Measurements from ENCODE around the gene C8B. TPM values are rescaled to one million over a fixed set of nuclear protein-coding genes. Genes with fewer than 3 reads are reported as not detected.

The C8B gene
- total RNA-seq, result not detected in 2 replicates

DNA sequence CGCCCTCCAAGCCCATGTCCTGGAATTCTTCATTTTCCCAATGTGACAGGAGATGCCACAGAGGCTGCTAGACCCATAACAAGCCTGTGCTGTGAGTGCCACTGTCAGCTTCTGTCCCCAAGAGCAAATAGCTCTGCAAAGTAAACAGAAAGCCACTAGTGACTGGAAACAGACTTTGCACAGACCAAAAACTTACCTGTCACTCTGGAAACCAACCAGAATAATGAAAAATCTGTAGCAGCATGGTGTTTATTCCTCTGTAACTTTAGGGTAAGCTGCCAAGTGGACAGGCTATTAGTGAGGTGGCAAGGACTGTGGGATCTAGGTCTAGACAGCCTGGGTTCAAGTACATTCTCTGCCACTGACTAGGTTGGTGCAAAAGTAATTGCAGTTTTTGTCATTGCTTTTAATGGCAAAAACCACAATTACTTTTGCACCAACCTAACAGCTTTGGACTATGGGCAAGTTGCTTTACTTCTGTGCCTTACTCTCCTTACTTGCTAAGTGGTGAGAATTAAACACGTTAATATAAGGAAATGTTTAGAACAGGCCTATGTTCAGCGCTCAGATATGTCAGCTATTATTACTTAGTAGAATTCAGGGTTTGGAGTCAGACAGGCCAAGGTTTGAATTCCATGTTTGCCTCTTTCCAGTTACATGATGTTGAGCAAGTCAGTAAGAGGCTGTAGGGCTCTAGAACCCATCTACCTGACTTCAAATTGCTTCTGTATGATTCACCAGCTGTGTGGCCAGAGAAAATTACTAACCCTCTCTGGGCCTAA lies at the start of gene C8B:
Gene C8B (minus strand): TSS at position 100 of the 782 bp plus-strand sequence. CDS start 67 bp downstream, at position 33.
- DNase-seq (ENCODE audit: low read depth), result no peak

DNA sequence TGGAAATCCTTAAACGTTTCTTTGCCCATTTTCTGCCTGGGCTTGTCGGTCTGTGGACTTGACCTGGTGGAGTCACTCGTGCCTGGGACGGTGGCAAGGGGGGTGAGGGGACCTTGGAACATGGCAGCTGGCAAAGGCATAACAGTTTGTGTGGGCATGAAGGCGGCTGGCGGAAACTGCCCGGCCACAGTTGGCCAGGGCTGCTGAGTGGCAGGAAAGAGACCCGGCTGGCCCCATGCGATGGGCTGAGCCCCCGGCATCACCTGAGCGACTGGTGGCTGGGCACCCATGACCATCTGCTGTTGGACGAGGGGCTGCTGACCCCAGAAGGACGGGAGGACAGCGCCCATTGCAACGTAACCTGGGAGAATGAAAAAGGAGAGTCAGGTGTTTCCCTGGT lies 49.3 kb upstream of the C8B start:
- no peak for DNase-seq (ENCODE audit: low read depth)

DNA sequence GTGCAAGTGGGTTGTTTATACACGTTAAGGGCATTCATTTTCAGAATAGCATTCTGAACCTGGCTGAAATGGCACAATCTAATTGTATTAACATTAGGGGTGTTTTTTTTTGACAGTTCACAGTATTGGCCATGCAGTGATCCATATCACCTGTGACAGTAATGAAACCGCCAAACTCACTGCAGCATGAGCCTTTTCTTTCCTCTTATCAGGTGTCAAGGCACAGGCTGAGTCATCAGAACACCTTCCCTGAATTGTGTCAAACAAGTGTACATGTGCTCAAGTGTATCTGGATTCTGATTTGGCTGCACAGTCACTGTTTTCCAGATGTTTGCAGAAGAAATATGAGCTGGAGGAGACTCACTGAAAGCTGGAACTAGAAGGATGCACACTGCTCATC lies 47.7 kb upstream of the C8B start:
- DNase-seq (ENCODE audit: low read depth), result peak; percentile 5

DNA sequence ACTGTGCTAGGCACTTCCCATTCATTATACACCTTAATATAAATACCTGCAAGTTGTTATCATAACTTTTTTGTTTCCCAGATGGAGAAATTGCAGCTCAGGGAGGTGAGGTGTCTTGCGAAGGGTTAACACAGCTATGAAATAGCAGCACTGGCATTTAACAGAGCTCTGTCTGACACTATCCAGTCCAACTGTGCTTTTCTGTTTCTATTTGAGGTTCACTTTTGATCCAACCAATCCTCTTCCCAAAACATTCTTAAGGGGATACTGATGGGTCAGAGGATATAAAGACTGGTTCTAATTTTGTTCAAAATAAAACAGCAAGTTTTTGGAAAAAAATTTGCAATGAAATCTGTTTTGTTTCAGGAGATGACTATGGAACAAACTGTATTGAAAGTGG lies 46.5 kb upstream of the C8B start:
- no peak for DNase-seq (ENCODE audit: low read depth)

DNA sequence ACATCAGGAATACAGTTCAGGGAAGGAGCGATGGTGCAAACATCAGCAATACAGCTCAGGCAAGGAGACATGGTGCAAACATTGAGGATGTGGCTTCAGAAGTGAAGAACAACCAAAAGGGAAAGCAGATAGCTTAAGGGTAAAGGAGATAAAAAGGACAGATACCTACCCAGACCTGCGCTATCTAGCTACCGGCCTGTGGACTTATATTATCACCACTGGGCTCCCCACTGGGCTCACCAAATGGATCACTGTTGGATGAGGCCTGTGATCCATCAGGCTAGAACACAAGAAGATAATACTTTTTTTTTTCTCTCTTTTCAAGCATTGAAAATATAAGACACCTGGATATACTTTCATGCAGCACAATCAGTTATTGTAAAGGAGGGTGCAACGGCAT lies 44.7 kb upstream of the C8B start:
- DNase-seq (ENCODE audit: low read depth), result no peak

DNA sequence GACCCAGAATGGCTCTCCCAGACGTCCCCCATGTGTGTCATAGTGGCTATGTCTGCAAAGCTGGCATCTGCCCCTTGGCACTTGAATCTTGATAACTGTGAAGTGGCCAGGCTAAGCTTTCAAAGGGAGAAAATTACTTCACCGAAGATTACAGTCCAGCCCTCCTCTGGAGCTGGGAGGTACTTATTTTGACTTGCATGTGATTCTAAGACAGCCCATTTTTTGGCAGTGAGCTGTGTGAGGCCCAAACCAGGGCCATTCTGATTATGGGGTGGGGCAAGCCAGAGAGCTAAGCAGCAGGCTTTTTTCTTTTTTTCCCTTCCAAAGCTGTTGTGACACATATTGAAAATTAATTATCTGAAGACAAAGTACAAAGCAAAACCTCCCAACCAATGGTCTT lies 42.1 kb upstream of the C8B start:
- no peak for DNase-seq (ENCODE audit: low read depth)

DNA sequence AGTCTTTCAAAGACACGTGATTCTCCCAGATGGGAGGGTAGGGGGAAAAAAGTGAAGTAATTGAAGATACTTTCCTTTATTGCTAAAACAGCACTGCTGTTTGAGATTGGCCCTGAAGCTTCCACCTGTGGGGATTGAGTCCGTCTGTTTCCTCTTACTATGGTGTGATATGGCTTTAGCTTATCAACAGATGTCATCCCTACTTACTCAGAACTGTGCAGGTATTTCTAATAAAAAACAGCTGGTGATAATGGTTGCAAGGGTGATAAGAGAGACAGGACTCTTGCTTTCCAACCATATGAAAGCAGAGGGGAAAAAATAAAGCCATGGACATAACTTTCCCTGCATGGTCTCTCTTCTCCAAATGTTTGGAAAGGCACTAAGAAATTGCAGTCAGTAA lies 41.7 kb upstream of the C8B start:
- DNase-seq (ENCODE audit: low read depth), result no peak

DNA sequence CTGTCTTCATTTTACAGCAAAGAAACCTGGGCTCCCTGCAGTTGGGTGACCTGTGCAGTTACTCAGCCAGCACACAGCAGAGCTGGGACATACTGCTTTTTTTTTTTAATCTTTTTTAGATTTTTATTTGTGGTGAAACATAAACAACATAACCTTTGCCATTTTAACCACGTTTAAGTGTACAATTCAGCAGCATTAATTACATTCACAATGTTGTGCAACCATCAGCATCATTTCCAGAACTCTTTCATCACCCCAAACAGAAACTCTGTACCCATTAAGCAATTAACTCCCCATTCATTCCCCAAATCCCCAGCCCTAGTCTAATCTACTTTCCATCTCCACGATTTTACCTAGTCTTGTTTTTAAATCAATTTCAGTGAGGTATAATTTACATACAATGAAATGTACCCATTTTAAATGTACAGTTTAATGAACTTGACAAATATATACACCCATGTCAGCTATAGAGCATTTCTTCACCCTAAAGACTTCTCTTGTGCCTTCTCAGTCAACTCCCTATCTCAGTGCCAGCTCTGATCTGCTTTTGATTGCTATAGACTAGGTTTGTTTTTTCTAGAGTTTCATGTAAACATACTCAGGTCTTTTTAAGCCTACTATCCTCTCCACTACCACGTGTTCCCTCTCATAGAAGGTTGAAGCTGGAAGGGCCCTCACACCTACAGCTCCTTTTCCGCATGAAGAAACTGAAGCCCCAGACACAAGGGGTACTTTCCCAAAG lies 37.8 kb upstream of the C8B start:
- peak; percentile 63 for DNase-seq (ENCODE audit: low read depth)

DNA sequence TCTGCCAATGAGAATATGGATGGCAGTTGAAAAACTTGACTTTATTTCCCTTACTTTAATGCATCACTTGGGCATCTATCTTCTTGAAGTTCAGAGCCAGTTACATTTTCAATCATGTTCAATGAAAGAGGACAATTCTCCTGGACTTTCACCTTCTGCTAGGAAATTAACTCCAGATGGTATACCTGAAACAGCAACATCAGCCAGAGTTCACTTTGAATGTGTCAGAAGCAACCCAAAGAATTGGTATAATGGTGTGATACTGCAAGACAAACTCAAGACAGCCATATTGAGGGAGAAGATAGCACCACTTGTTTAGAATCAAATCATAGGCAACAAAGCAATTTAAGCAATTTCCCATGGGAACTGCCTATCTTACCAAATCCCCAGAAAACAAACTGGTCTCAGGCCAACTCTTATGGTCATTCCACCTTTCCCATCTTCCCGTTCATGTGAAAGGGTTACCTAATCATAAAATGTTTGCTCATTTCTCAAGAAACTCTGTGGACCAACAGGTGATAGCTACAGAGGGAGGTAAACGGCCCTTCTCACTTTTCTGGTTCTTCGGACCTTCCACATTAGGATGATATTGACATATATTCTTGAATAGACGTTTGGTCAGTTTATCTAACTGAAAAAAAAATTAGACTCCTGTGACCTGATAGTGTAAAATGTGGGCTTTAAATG lies 29.7 kb upstream of the C8B start:
- DNase-seq (ENCODE audit: low read depth), result no peak

DNA sequence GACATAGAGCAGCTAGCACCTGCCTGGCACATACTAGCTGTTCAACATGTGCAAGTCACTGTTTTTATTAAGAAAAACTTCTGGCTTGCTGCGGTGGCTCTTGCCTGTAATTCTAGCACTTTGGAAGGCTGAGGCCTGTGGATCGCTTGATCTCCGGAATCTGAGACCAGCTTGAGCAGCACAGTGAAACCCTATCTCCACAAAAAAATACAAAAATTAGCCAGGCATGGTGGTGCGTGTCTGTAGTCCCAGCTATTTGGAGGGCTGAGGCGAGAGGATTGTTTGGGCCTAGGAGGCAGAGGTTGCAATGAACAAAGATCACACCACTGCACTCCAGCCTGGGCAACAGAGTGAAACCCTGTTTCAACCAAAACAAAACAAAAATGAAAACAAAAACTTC lies 27.7 kb upstream of the C8B start:
- DNase-seq (ENCODE audit: low read depth), result no peak

DNA sequence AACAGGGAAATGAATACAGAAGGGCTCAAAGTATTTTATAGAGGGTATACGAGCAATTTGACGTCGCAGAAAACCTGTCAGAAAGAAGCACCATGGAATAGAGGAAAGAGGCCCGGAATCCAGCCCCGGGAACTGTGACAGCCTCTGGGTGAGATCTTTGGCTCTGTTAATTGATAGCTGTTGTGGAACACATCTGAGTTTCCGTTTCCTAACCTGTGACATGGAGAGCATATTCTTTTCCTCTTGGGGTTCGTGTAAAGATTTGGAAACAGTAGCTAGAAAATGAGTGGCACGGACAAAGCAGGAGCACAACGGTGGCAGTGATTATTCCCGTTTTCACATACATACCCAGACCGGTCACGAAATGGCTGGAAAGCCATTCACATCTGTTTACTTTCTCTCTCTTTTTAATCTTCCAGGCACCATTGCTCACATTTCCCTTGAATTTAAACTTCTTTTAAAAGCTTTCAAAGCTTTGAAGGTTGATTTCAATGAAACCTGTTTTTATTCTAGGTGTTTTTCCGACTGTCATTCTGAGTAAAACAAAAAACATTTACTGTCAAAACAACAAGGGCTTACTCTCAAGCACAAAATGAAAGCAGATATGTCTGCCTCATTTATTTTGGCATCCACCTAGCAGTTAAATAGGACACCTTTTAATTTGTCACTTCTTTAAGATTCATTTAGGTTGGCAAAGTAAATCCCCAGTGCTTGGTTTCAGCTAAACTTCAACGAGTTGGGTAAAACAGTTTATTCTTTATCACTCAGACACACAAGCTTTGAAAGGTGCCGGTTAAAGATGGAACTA lies 26.7 kb upstream of the C8B start:
- no peak for DNase-seq (ENCODE audit: low read depth)

DNA sequence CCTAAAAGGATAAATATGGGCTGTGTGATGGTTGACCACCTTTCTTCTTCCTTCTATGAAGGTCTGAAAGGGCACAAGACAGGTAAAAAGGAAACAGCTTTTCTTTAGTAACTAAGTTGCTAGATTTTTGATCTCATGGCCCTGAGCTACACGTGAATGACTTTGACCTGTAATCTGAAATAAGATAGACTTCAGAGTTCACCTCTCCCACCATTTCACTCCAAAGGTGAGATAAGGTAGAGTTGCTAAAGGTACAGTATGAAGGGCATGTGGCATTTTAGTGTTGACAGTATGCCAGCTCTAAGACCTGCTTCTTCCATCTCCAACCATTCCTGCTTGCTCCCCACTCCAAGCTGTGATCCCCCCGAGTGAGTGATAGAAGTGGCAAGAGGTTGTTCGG lies 25.8 kb upstream of the C8B start:
- no peak for DNase-seq (ENCODE audit: low read depth)

DNA sequence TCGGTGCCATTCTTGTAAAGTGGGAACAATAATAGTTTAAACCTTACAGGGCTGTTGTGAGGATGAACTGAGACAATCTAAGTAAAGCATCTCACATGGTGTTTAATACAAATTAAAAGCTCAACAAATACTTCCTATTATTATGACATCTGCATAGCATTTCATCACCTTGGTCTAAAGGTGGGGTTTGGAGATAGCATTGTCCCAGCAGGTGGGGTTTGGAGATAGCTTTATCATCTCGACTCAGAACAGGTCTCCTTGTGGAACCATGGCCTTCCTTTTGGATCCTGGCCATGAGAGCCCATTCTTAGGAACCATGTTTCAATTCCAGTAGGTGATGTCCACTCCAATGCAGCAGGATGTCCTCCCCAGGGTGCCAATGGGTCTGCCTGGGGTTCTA lies 20.6 kb upstream of the C8B start:
- DNase-seq (ENCODE audit: low read depth), result no peak

DNA sequence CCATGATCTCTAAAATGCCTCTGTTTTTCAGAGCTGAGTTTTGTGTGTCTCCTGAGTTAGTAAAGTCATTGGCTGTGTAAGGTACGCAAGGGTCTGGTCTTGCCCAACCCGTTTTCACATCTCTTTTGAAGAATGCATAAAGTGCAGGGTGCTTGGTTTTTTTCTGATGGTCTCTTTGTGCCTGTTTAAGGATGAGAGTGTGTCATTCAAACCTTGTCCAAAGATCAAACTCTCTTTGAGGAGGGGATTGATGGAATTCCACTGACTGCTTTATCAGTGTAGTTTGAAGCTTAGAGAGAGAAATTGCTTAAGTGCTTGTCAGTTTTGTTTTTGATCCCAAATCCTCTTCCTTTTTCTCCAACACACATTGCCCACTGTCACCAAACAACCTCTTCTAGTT lies 20.0 kb upstream of the C8B start:
- no peak for DNase-seq (ENCODE audit: low read depth)

DNA sequence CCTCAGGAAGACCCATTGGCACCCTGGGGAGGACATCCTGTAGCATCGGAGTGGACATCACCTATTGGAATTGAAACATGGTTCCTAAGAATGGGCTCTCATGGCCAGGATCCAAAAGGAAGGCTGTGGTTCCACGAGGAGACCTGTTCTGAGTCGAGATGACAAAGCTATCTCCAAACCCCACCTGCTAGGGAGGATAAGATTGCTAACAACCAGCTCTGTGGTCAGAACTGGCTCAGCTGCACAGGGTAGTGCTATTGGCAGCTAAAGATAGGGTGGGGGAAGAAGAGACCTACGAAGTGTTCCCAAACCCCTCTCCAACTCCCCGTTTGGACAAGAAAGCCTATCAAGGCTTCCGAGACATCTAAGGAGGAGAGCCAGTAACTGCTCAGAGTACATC lies 17.7 kb upstream of the C8B start:
- DNase-seq (ENCODE audit: low read depth), result no peak

DNA sequence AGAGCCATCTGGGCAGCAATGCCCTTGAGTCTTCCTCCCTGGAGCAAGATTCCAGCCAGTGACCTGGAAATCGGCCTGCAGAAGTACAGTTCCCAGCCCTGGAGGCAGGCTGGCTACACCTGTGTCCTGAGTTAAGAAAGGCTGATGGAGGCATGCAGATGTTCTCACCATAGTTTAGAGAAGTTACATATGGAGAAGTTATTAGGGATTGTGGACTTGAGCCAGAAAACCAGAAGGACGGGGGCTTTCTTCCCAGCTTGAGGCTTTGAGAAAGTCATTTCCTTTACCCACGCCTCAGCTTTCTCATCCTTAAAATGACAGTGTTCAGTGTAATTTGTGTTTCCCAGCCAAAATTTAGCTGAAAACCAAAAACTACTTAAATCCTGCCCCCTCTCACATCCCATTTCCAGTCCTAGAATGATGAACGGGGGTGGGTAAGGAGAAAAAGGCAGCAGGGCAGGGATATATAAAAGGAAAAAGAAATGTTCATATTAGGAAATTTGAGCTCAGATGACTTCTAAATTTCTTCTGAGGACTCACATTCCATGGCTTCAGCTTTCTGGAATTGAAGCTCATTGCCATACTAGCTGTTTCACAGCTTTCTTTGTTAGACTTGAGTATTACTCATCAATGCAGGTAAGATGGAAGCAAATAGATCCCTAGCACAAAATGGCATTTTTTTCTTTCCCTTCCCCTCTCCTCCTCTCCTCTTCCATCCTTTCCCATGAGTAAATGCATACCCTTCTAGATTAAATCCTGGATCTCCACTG lies 14.4 kb upstream of the C8B start:
- no peak for DNase-seq (ENCODE audit: low read depth)

DNA sequence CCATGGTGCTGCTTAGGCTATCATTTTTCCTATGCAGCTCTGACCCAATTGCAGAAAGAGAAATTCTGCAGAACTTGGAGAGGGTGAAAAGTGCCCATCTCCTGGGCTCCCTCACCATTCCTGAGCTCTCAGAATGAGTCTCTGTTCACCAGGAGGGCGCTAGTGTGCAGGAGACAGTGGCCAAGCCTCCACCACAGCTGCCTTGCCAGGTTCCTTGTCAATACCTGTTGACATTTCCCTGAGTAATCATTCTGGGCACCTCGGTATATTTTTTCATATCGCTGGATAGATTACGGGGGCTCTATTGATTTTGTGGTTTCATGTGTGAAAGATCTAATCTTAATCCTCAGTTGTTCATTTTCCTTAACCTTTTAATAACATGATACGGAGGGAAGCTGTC lies 13.0 kb upstream of the C8B start:
- no peak for DNase-seq (ENCODE audit: low read depth)

DNA sequence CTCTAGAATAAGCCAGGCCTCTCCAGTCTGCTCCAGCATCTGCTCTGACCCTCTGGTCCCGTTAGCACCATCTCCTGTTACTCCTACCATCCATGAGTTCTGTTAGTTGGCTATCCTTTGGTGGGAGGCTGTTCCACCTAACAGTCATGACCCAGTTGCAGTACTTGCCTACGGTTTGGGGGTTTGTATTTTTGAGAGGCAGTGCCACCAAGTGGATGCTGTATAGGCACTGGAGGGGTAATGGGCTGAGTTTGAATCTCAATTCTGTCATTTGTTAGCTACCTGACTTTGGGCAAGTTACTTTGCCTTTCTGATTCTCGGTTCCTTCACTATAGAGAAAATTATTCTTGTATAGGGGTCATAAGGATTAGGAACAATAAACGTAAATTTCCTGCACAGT lies 12.1 kb upstream of the C8B start:
- no peak for DNase-seq (ENCODE audit: low read depth)

DNA sequence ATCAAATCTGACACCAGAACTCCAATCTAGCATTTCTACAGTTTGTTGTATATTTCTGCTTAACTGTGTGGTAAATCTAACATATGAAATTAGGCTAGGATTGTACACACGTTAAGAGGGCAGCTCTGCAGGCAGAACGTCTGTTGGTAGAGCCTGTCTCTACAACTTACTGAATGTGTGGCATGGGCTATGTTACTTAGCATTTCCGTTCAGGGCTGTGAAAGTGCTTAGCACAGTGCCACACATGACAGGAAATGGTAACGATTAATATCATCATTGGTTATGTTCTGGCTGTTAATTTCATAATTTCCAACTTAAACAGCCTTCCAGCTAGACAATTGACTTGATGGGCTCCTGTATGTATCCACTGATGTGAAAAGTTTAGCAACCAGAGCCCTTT lies 9.6 kb upstream of the C8B start:
- no peak for DNase-seq (ENCODE audit: low read depth)

DNA sequence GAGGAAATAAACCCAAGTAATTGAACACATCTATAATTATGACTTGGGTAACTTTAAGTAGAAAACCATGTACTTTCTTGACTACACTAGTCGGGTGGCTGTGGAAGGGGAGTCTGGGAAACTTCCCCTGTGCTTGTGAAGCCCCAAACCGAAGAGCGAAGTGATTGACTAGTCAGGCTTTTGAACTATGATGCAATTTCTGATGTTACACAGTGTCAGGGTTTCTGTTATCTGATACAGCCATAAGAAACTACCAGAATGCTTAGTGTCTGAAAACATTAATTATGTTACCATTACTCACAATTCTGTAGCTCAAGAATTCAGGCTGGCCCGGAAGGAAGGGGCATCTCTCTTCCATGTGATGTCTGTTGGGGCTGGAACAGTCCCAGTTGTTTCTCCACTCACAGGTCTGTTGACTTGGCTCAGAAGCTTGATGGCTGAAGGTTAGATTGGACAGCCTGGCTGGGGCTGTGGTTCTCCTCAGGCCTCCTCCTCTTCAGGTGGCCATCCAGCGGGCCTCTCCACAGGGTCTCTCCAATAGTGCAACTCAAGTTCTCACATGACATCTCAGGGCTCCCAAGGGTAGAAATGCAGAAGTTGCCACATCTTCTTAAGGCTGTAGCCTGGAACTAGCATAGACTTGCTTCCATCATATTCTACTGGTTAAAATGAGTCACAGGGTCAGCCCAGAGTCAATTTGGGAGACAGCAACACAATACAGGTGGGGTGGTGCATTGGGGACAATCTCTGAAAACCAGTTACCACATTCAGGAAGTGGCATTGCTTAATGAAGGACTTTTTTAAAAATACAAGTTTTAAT lies 8.3 kb upstream of the C8B start:
- peak; percentile 79 for DNase-seq (ENCODE audit: low read depth)
